Testis (tissue), 2 donors: ENCODE results near the gene KPTN.

Experiments
- CTCF ChIP-seq, 3 experiments: fragments of 450-650 bp in 2 of 3; fragments of 200-600 bp in 1 of 3; sonication (generic) in 1 of 3; IDR thresholded peaks; one replicate each; pipeline ENCODE4 v1.5.1; 2016 to 2019; ENCODE audit warnings: antibody characterized with exemption in 3 of 3, mild to moderate bottlenecking in 2 of 3, moderate library complexity in 1 of 3
- POLR2A ChIP-seq: fragments of 450-650 bp; IDR thresholded peaks from one replicate; pipeline ENCODE4 v1.6.1; 2017; ENCODE audit warnings: antibody characterized with exemption, mild to moderate bottlenecking, moderate library complexity

- TF ChIP-seq CTCF (IDR thresholded peaks at IDR 0.05): no peak
- no peak for TF ChIP-seq POLR2A
These were observed 40.7 kb downstream of the KPTN start for GRCh38 chr19:47443331-47443730.
